ENCODE data around the gene TLR6.
"Not testable (repeated sequence)": the region's sequence is repeated elsewhere in the genome, so short reads cannot be mapped to it uniquely, and the experiment has no call there.

TLR6 gene

DNA sequence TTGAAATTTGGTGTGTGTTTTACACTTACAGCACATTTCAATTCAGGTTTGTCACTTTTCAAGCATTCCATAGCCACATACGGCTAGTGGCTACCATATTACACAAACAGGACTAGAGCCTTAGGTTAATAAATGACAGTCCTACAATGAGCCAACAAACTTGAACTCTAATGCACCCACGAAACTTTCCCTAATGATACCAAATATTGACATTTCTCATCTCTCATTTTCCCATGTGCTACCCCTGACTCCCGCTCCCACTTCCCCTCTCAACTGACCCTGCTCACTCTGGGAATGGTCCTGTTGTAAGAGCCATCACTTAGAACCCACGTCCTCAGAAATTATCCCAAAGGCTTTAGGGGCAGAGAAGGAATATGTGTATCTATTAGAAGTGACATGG lies 68.9 kb downstream of the TLR6 start:
- DNase-seq (ENCODE audit: low read depth), result no peak

DNA sequence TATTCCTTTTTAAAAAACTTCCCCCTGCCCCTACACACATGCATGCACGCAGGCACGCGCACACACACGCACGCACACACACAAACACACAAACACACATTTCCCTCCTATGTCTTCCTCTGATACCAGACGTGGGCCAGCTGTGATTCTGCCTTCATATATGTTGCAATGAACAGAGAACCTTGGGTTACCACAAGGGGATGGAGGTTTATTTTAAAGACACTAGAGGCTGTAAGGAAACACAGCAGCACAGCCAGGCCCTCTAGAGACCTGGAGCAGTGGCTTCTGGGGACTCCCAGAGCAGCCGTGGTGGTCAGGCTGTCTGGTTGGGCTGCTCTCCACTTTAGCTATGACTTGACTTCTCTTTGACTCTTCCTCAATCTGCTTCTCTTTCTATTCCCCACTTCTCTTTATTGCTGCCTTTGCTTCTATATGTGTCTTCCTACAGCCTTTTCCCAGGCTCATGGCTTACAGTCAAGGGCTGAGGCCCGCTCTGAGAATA lies 70.7 kb downstream of the TLR6 start:
- DNase-seq (ENCODE audit: low read depth), result no peak

DNA sequence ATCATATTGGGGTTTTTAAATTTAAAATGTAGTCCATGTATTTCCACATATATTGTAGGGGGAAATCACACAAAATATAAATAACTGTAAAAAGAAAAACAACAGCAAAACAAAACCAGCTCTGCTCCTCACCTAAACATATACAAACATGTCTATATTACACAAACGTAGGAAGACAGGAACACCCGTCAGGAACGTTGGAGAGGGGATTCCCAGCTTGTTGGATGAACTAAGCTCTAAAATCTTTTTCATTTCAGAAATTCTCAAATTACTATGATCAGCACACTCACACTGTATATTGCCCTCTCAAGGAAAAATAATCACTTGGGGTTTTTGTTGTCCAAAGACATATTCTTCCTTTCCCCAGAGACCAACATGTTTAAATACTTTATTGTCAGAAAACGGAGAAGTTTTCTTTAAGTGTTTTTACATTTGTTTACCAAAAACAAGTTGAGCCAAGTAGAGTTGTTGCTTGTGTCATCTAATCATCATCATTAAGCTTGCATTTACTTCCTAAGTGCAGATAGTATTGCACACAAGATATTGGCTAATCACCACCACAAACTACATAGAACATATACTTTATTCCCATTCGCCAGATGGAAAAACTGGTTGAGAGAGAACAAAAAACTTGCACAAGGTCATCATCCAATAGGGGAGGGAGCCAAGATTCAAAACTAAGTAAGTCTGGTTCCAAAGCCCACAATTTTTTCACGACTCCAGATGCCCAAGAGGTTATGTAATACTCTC lies 71.4 kb downstream of the TLR6 start:
- no peak for DNase-seq (ENCODE audit: low read depth)

DNA sequence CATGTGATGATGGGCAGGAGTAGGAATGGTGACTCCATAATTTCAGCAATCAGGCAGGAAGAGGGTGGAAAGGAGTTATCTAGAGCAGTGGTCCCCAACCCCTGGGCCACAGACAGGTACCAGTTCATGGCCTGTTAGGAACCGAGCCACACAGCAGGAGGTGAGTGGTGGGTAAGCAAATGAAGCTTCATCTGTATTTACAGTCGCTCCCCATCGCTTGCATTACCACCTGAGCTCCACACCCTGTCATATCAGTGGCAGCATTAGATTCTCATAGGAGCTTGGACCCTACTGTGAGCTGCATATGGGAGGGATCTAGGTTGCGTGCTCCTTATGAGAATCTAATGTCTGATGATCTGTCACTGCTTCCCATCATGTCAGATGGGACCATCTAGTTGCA lies 72.5 kb downstream of the TLR6 start:
- DNase-seq (ENCODE audit: low read depth), result no peak

DNA sequence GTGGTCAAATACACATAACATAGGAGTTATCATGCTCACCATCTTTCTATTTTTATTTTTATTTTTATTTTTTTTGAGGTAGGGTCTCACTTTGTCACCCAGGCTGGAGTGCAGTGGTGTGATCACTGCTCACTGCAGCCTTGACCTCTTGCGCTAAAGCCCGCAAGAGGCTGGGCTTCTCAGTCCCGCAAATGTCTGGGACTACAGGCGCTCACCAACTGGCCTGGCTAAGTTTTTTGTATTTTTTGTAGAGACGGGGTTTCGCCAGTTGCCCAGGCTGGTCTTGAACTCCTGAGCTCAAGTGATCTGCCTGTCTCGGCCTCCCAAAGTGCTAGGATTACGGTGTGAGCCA lies 73.5 kb downstream of the TLR6 start:
- DNase-seq (ENCODE audit: low read depth), result no peak

DNA sequence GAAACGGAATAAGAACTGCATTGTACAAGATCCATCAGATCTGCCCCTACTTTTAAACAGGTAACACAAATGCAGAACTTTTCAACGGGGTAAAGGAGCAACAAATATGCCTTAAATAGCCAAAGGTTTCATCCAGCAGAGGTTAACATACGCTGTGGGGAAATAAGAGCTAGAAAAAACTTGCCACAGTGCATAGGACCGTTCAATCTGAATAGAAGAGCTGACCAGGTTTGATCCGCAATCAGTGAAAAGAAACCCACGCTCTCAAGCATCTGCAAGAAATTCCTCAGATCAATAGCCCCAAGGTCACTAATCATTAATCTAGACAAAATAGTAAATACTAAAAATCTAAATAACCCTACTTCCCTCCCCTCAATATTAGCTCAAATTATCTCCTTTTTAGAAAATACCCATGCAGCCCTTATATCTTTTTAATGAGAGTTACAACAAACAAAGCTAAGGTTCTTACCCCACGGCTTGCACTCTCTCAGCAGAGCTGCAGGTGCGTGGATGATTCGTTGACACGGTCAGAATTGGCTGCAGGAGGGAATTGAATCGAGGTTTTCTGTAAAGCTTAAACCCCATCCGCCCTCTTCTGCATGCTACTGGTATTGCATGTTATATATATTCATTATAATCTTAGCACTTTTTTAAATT lies 74.0 kb downstream of the TLR6 start, which contains the start of gene TLR10:
TLR10 (minus strand) TSS at position 539 of the 657 bp plus-strand sequence. CDS start 7,400 bp downstream, outside the sequence.
- peak; percentile 14 for DNase-seq (ENCODE audit: low read depth)

DNA sequence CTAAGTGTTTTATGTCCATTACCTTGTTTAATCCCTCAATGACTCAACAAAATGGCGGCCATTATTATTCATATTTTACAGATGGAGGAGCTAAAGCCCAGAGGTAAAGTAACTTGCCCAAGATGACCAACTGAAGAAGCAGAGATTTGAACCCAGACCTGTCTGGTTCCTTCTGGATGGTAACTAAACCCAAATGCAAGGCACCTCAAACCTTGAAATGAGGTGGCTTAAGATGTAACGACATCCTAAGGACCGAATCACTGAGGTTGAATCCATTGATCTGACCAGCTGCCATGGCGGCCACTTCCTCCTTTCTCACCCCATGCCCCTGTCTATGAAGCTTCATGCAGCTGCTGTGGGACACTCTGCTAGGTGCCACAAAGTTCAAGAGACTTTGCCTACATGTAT lies 74.8 kb downstream of the TLR6 start:
- no peak for DNase-seq (ENCODE audit: low read depth)

DNA sequence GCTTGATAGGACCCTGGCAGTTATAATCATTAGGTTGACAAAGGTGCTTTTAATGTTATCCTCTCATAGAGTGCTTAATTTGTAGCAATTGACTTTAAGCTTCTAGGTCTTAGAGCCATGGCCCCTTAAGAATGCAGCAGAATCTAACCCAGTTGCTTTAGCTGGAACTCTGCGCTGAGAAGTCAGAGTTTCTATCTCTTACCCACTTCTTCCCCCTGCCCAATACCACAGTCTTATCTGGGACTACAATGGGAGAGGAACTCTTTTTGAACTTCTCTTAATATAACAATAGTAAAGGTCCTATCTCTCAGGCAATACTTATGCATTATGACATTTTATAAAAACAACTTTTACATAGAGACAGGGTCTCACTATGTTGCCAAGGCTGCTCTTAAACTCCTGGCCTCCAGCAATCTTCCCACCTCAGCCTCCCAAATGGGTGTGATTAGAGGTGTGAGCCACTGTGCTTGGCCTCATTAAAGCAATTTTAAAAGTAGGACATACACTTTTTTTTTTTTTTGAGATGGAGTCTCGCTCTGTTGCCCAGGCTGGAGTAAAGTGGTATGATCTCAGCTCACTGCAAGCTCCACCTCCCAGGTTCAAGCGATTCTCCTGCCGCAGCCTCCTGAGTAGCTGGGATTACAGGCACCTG lies 75.7 kb downstream of the TLR6 start:
- no peak for DNase-seq (ENCODE audit: low read depth)

DNA sequence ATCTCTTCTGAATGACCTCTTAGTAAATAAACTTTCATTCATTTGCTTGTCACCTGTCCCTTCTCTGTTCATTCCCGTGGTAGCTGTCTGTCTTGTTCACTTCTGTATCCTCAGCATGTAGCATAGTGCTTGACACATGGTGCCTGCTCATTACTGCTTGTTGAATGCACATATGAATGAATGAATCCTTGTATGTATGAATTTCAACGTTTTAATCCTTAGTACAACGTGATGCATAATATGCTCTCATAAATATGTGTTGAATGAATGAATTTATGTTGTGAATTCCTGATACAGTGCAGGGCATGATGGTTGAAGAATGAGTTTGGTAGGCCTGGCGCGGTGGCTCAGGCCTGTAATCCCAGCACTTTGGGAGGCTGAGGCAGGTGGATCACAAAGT lies 76.8 kb downstream of the TLR6 start:
- DNase-seq (ENCODE audit: low read depth), result no peak

DNA sequence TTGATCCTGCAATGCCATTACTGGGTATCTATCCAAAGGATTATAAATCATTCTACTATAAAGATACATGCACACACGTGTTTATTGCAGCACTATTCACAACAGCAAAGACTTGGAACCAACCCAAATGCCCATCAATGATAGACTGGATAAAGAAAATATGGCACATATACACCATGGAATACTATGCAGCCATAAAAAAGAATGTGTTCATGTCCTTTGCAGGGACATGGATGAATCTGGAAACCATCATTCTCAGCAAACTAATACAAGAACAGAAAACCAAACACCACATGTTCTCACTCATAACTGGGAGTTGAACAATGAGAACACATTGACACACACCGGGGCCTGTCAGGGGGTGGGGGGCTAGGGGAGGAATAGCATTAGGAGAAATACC lies 78.7 kb downstream of the TLR6 start:
- not testable (repeated sequence) for DNase-seq (ENCODE audit: low read depth)

DNA sequence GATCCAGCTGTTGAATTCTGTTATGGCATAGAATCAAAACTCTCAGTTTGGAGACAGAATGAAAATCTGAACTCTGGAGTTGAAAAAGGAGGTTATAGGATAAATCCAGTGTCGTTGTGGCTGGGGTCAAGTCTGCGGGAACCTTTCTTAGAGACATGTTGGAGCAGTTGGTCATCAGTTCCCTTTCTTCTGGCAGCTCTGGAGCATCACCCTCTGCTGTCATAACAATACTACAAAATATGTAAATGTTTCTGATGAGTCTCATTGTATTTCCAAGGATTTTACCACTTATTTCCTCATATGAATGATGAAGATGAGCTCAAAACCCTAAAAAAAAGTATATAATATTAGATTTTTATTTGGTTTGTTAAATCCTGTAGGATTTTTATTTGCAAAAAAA lies 81.3 kb downstream of the TLR6 start:
- DNase-seq (ENCODE audit: low read depth), result no peak

DNA sequence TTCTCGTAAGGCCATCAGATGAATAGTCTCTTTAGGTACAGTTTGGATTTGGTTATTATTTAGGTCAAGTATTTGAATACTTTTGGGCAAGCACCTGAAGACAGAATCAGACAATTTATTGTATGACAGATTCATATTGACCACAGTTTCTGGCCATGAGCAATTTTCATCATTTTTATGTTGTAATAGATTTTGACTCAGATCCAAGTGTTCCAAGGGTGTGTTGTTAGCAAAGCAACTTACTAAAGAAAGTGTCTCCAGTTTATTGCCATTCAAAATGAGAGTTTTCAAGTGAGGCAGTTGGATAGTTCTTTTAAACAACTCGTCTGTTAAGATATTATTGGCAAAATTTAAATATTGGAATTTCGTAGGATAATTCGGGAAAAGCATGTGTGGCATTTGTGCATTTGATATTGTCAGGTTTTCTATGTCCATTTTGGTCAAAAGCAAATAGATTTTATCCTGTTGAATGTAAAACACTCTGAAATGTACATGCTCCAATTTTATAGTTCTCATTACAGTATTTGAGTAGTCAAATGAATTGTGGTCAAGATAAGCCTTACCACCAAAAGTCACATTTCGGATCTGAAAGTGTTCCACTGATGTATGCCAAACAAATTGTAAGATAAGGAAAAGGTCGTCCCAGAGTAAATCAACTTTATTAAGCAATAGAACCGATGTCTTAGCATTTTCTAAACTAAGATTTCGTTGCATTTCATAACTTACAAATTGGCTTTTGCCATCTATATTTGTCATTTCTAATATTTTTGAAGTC lies 82.2 kb downstream of the TLR6 start:
- no peak for DNase-seq (ENCODE audit: low read depth)
